H1 (cell line): Measurements from ENCODE around the gene MROH8. TPM values are rescaled to one million over a fixed set of nuclear protein-coding genes. Genes with fewer than 3 reads are reported as not detected.

Experiments used
- CTCF ChIA-PET: fragments of 300-600 bp; sonication (Branson Sonifier 250); formaldehyde crosslinking; loops from one replicate; lab custom pipeline; 2021; ENCODE audit not compliant: partially characterized antibody; lab: Charles Lee
- POLR2A ChIA-PET: fragments of 300-600 bp; sonication (Branson Sonifier 250); formaldehyde crosslinking; loops from one replicate; lab custom pipeline; 2021; ENCODE audit warnings: inconsistent platforms; ENCODE audit not compliant: partially characterized antibody; lab: Charles Lee
- DNase-seq, 2 experiments: peaks; one replicate each; pipeline versions ENCODE4 v3.0.0 to v3.0.0-alpha.2; 2010 to 2022; ENCODE audit warnings: low spot score in 2 of 2, low read depth in 1 of 2, mixed read lengths in 1 of 2
- FAIRE-seq: peaks from 2 replicates; lab custom pipeline; 2011; peaks lifted over from hg19 to GRCh38; lab: Jason Lieb, UNC
- H2AFZ ChIP-seq: 2 replicates; pipeline ENCODE4 v1.8.1; 2012; ENCODE audit warnings: low read length, inconsistent platforms
- H2AK5ac ChIP-seq: 2 replicates; pipeline ENCODE4 v1.6.1; 2013; ENCODE audit warnings: low read depth, low read length
- H2BK120ac ChIP-seq: replicated peaks from 2 replicates; pipeline ENCODE3; 2013; ENCODE audit warnings: low read depth, low read length, inconsistent platforms
- H2BK12ac ChIP-seq: 2 replicates; pipeline ENCODE4 v1.6.1; 2013; ENCODE audit warnings: low read depth, low read length
- H2BK15ac ChIP-seq: 2 replicates; pipeline ENCODE4 v1.6.1; 2013; ENCODE audit warnings: low read length
- H2BK20ac ChIP-seq: 2 replicates; pipeline ENCODE4 v1.6.1; 2013; ENCODE audit warnings: low read length
- H2BK5ac ChIP-seq: 2 replicates; pipeline ENCODE4 v1.6.1; 2013; ENCODE audit warnings: low read depth, low read length
- H3K14ac ChIP-seq: 2 replicates; pipeline ENCODE4 v1.6.1; 2013; ENCODE audit warnings: inconsistent platforms; ENCODE audit not compliant: insufficient read length
- H3K18ac ChIP-seq: 2 replicates; pipeline ENCODE4 v1.6.1; 2013; ENCODE audit warnings: low read length; ENCODE audit errors: extremely low read depth
- H3K23ac ChIP-seq: 2 replicates; pipeline ENCODE4 v1.6.1; 2013; ENCODE audit warnings: inconsistent platforms; ENCODE audit not compliant: insufficient read length
- H3K23me2 ChIP-seq: 2 replicates; pipeline ENCODE4 v1.6.1; 2013; ENCODE audit warnings: low read depth, low read length
- H3K27ac ChIP-seq: 2 replicates; pipeline ENCODE4 v1.6.1; 2011; ENCODE audit warnings: low read depth, low read length, inconsistent platforms
- H3K27me3 ChIP-seq, 4 experiments: replicated peaks in 1 of 4; 1 replicate in 1 of 4; 2 replicates in 3 of 4; pipeline versions ENCODE4 v1.6.1 to v1.8.1; 2011 to 2013; ENCODE audit warnings: low read length in 3 of 4, mild to moderate bottlenecking in 3 of 4, inconsistent platforms in 2 of 4, mixed read lengths in 2 of 4, moderate library complexity in 1 of 4; ENCODE audit not compliant: control insufficient read depth in 3 of 4, insufficient read depth in 3 of 4; ENCODE audit errors: extremely low read depth in 1 of 4
- H3K36me3 ChIP-seq, 4 experiments: 2 replicates each; pipeline versions ENCODE4 v1.6.1 to v1.8.1; 2011 to 2013; ENCODE audit warnings: mild to moderate bottlenecking in 4 of 4, low read length in 3 of 4, moderate library complexity in 2 of 4, control low read depth in 1 of 4, inconsistent platforms in 1 of 4; ENCODE audit not compliant: insufficient read depth in 4 of 4, control insufficient read depth in 2 of 4
- H3K4ac ChIP-seq: replicated peaks from 2 replicates; pipeline ENCODE3; 2013; ENCODE audit warnings: low read length, low read depth, mixed read lengths, inconsistent platforms; ENCODE audit not compliant: insufficient read length
- H3K4me1 ChIP-seq, 4 experiments: replicated peaks in 1 of 4; 1 replicate in 1 of 4; 2 replicates in 3 of 4; pipeline versions ENCODE4 v1.6.1 to v1.8.1; 2011 to 2013; ENCODE audit warnings: low read length in 3 of 4, inconsistent platforms in 2 of 4, mixed read lengths in 1 of 4; ENCODE audit not compliant: insufficient read depth in 4 of 4, control insufficient read depth in 3 of 4
- H3K4me2 ChIP-seq, 2 experiments: 2 replicates each; pipeline versions ENCODE4 v1.6.1 to v1.8.1; 2011 to 2013; ENCODE audit warnings: low read depth in 2 of 2, low read length in 2 of 2, control low read depth in 1 of 2, inconsistent platforms in 1 of 2, mild to moderate bottlenecking in 1 of 2; ENCODE audit not compliant: insufficient read depth in 1 of 2
- H3K4me3 ChIP-seq, 4 experiments: fragments of 200-600, 300-600 bp in 1 of 4; sonication (generic), shearing (Covaris generic), sonication (Bioruptor Twin) in 1 of 4; 2 replicates each; pipeline versions ENCODE4 v1.5.1 to v1.8.1; 2011 to 2016; ENCODE audit warnings: low read length in 4 of 4, low read depth in 3 of 4, control low read depth in 2 of 4, inconsistent platforms in 2 of 4, mild to moderate bottlenecking in 2 of 4, mixed read lengths in 1 of 4, moderate library complexity in 1 of 4; ENCODE audit not compliant: insufficient read depth in 2 of 4; ENCODE audit errors: extremely low read depth in 1 of 4
- H3K56ac ChIP-seq: replicated peaks from 2 replicates; pipeline ENCODE3; 2013; ENCODE audit warnings: low read depth, mild to moderate bottlenecking, mixed read lengths, low read length, inconsistent platforms; ENCODE audit not compliant: insufficient read length
- H3K79me1 ChIP-seq: 2 replicates; pipeline ENCODE4 v1.6.1; 2013; ENCODE audit warnings: low read depth, low read length, control low read depth
- H3K79me2 ChIP-seq, 2 experiments: 2 replicates each; pipeline versions ENCODE4 v1.6.1 to v1.8.1; 2012 to 2013; ENCODE audit warnings: low read length in 2 of 2, mild to moderate bottlenecking in 2 of 2, inconsistent platforms in 1 of 2; ENCODE audit not compliant: insufficient read depth in 2 of 2, control insufficient read depth in 1 of 2
- H3K9ac ChIP-seq, 4 experiments: replicated peaks in 1 of 4; 1 replicate in 1 of 4; 2 replicates in 3 of 4; pipeline versions ENCODE4 v1.6.1 to v1.8.1; 2011 to 2013; ENCODE audit warnings: low read depth in 3 of 4, low read length in 3 of 4, control low read depth in 2 of 4, mild to moderate bottlenecking in 2 of 4, moderate library complexity in 2 of 4, inconsistent platforms in 1 of 4; ENCODE audit errors: extremely low read depth in 1 of 4
- H3K9me3 ChIP-seq, 2 experiments: 2 replicates each; pipeline versions ENCODE4 v1.6.1 to v1.8.1; 2012 to 2013; ENCODE audit warnings: mild to moderate bottlenecking in 2 of 2, moderate library complexity in 2 of 2, control low read depth in 1 of 2, inconsistent platforms in 1 of 2, low read depth in 1 of 2, low read length in 1 of 2, mixed read lengths in 1 of 2; ENCODE audit not compliant: insufficient read depth in 2 of 2
- H4K20me1 ChIP-seq, 2 experiments: replicated peaks in 1 of 2; 2 replicates each; pipeline versions ENCODE3 to v1.8.1; 2011 to 2013; ENCODE audit warnings: inconsistent platforms in 2 of 2, low read length in 2 of 2, mild to moderate bottlenecking in 1 of 2; ENCODE audit not compliant: insufficient read depth in 2 of 2, control insufficient read depth in 1 of 2
- H4K5ac ChIP-seq: 2 replicates; pipeline ENCODE4 v1.6.1; 2013; ENCODE audit warnings: low read length, low read depth, mixed read lengths, inconsistent platforms; ENCODE audit not compliant: insufficient read length
- H4K8ac ChIP-seq: 2 replicates; pipeline ENCODE4 v1.8.0; 2013; ENCODE audit warnings: mild to moderate bottlenecking, moderate library complexity, low read length, inconsistent platforms; ENCODE audit not compliant: insufficient read depth; ENCODE audit errors: extremely low read depth
- H4K91ac ChIP-seq: replicated peaks from 2 replicates; pipeline ENCODE3; 2013; ENCODE audit warnings: low read length, mixed read lengths, inconsistent platforms; ENCODE audit not compliant: insufficient read length
- BCL11A ChIP-seq, 2 experiments: IDR thresholded peaks; one replicate each; pipeline ENCODE4 v1.6.1; 2011; ENCODE audit warnings: low read depth in 2 of 2, low read length in 2 of 2, mild to moderate bottlenecking in 2 of 2
- BRCA1 ChIP-seq: IDR thresholded peaks from 2 replicates; pipeline ENCODE4 v1.6.1; 2012; ENCODE audit warnings: low read depth, low read length, improper control_type of control experiment
- CTBP2 ChIP-seq: IDR thresholded peaks from 2 replicates; pipeline ENCODE4 v1.7.0; 2011; ENCODE audit warnings: borderline replicate concordance, mild to moderate bottlenecking, moderate library complexity, mixed read lengths, low read length; ENCODE audit not compliant: insufficient read depth, insufficient read length
- HDAC2 ChIP-seq, 2 experiments: fragments of 300-600 bp in 1 of 2; sonication (generic) in 1 of 2; IDR thresholded peaks; 2 replicates each; pipeline ENCODE4 v1.6.1; 2011 to 2012; ENCODE audit warnings: low read depth in 2 of 2, low read length in 2 of 2, mild to moderate bottlenecking in 2 of 2, moderate library complexity in 2 of 2, borderline replicate concordance in 1 of 2, inconsistent platforms in 1 of 2
- SAP30 ChIP-seq: fragments of 300-600 bp; sonication (generic); IDR thresholded peaks from 2 replicates; pipeline ENCODE4 v1.7.1; 2012; ENCODE audit warnings: low read length, moderate library complexity, mild to moderate bottlenecking, inconsistent platforms; ENCODE audit not compliant: insufficient read depth, insufficient replicate concordance
- WGBS, 2 experiments: shearing (Covaris generic) in 1 of 2; methylation state at CpG; one replicate each; pipeline versions ENCODE4 v1.1.6 to v1.1.7; 2013 to 2015; ENCODE audit warnings: low lambda C conversion rate in 2 of 2, mixed read lengths in 2 of 2, inconsistent platforms in 1 of 2, low coverage in 1 of 2, missing lambda C conversion rate in 1 of 2; ENCODE audit not compliant: insufficient replicate concordance in 2 of 2, insufficient coverage in 1 of 2, insufficient read length in 1 of 2; ENCODE audit errors: extremely low coverage in 1 of 2, missing lambda C conversion rate in 1 of 2; 5-methylcytosine and 5-hydroxymethylcytosine counted together
- polyA plus RNA-seq, 7 experiments: library from polyadenylated mRNA; depleted of rRNA in 3 of 7; stranded (reverse) in 5 of 7; unstranded in 2 of 7; fragments of >200 nt in 5 of 7; fragments of 200-250 nt in 2 of 7; gene quantifications; 1 replicate in 5 of 7; 2 replicates in 1 of 7; 4 replicates in 1 of 7; pipeline versions ENCODE4 v1.2.1 to v1.2.3, GENCODE V29; 2011 to 2013; ENCODE audit warnings: missing spikeins in 2 of 7, mixed read lengths in 2 of 7
- total RNA-seq: library from RNA; stranded (reverse); fragmentation: NEBNext Ultra II Directional; extraction: Animal tissue kit (Norgen Biotek cat#: 25700); gene quantifications from 2 replicates; pipeline ENCODE4 v1.2.1, GENCODE V29; 2021
- TF ChIP-seq, protein P1 (sequence below): IDR thresholded peaks from 2 replicates; pipeline ENCODE4 v1.6.1; 2012; ENCODE audit warnings: inconsistent platforms

MROH8 gene
- total and polyA plus RNA-seq, 2 of the 8 experiments (the other 6 are each of a cell fraction or from before 2014, with no cell fraction given) = 0.50 to 0.86 TPM

DNA sequence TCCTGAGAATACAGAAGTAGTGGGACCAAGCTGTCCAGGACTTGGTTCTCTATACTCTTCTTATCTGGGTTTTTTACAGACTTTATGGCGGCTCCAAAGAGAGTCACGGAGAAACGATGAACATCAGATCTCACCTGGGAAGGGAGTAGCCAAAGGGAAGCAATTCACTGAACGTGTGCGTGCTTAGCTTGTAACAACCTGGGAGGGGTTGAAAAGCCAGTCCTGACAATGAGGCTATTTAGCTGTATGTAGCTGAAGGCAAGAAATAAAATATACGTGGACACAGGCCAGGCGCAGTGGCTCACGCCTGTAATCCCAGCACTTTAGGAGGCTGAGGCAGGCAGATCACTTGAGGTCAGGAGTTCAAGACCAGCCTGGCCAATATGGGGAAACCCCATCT, 65.3 kb downstream of the MROH8 start:
- Histone ChIP-seq H2BK12ac (no peak overlapping the region), H2BK20ac (no peak overlapping the region), H3K79me2 (no peaks in the 10 kb centered on the region), H2AFZ (no peak overlapping the region), H3K23ac (no peak overlapping the region), H3K36me3 (no peaks in the 10 kb centered on the region), H3K56ac (no peak overlapping the region), H2AK5ac (no peak overlapping the region), H3K4ac (no peak overlapping the region), H3K14ac (no peak overlapping the region), H3K18ac (no peak overlapping the region), H4K20me1 (no peaks in the 10 kb centered on the region), H3K79me1 (no peaks in the 10 kb centered on the region), H2BK5ac (no peak overlapping the region), H4K8ac (no peak overlapping the region), H2BK120ac (no peak overlapping the region), H3K4me3 (no peak overlapping the region), H3K9me3 (no peaks in the 10 kb centered on the region), H3K4me2 (no peak overlapping the region), H3K27me3 (no peaks in the 10 kb centered on the region), H3K23me2 (no peaks in the 10 kb centered on the region), H2BK15ac (no peak overlapping the region), H3K9ac (no peak overlapping the region), H3K27ac (no peak overlapping the region), H4K91ac (no peak overlapping the region), H4K5ac (no peak overlapping the region), H3K4me1 (no peaks in the 10 kb centered on the region)
- 86% methylated on average over 8 of the region's 8 CpGs; no CpG with 5 or more reads in 1 of the 2 experiments for WGBS, 2 experiments
- TF ChIP-seq CTBP2 = no peak
- TF ChIP-seq, protein P1, sequence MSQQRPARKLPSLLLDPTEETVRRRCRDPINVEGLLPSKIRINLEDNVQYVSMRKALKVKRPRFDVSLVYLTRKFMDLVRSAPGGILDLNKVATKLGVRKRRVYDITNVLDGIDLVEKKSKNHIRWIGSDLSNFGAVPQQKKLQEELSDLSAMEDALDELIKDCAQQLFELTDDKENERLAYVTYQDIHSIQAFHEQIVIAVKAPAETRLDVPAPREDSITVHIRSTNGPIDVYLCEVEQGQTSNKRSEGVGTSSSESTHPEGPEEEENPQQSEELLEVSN = no peak
- TF ChIP-seq BRCA1 = no peak
- TF ChIP-seq BCL11A (IDR thresholded peaks at IDR 0.05; ENCODE audit: low read depth in 2 of 2, low read length in 2 of 2) = no peak
- no peak for TF ChIP-seq SAP30
- no peak for TF ChIP-seq HDAC2 (IDR thresholded peaks at IDR 0.05; ENCODE audit: borderline replicate concordance in 1 of 2, low read depth in 2 of 2, low read length in 2 of 2)
- DNase-seq (no peak), FAIRE-seq (no peak)
- POLR2A ChIA-PET = no interaction called here
- CTCF ChIA-PET = no interaction called here
